Measurements from ENCODE around the gene SPRED2.

DNA sequence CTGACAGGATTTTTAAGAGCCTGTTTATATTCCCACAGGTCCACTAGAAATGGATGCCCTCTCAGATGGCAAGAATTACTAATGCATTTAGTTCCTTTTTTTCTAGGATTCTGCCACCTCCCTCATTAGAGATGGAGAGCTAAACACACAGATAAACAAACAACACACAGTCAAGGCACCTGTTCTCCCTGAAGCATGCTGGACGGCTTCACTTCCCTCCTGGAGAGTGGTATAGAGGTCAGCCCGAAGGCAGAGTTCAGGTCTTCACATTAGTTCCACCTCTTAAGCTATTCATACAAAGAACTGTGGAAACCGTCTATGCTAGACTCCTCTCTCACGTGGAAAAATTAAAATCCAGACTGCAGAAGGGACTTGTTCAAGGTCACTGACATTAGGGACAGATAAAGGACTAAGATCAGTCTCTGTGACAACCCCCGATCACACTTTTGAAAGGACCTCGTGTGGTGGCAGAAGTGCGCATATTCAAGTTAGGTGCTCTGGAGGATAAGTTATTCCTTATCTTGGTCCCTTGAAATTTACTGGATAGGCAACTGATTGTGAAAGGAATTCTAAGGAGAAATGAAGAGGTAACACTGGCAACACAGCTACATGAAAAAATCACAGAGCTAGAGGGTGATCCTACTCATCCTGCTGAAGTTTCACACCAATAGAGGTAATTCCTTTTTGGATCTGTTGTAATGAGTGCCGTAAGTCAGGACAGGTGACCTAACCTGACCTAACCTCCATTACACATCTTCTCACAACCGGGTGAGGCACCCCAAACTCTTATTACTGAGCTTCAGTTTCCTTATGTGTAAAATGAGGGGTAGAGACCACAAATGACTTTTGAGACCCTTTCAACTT, 75.1 kb downstream of the SPRED2 start:
- TF ChIP-seq CTCF (IDR thresholded peaks at IDR 0.05; ENCODE audit: low read depth, low read length, missing input control) (no peak), SP1 (IDR thresholded peaks at IDR 0.05) (no peak), TAF1 (conservative IDR thresholded peaks at IDR 0.05) (no peak), ZBTB33 (IDR thresholded peaks at IDR 0.05) (no peak), HNF4A (conservative IDR thresholded peaks at IDR 0.05) (no peak), ATF3 (IDR thresholded peaks at IDR 0.05) (no peak), YY1 (IDR thresholded peaks at IDR 0.05) (no peak)
- TF ChIP-seq, protein P1, sequence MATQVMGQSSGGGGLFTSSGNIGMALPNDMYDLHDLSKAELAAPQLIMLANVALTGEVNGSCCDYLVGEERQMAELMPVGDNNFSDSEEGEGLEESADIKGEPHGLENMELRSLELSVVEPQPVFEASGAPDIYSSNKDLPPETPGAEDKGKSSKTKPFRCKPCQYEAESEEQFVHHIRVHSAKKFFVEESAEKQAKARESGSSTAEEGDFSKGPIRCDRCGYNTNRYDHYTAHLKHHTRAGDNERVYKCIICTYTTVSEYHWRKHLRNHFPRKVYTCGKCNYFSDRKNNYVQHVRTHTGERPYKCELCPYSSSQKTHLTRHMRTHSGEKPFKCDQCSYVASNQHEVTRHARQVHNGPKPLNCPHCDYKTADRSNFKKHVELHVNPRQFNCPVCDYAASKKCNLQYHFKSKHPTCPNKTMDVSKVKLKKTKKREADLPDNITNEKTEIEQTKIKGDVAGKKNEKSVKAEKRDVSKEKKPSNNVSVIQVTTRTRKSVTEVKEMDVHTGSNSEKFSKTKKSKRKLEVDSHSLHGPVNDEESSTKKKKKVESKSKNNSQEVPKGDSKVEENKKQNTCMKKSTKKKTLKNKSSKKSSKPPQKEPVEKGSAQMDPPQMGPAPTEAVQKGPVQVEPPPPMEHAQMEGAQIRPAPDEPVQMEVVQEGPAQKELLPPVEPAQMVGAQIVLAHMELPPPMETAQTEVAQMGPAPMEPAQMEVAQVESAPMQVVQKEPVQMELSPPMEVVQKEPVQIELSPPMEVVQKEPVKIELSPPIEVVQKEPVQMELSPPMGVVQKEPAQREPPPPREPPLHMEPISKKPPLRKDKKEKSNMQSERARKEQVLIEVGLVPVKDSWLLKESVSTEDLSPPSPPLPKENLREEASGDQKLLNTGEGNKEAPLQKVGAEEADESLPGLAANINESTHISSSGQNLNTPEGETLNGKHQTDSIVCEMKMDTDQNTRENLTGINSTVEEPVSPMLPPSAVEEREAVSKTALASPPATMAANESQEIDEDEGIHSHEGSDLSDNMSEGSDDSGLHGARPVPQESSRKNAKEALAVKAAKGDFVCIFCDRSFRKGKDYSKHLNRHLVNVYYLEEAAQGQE (IDR thresholded peaks at IDR 0.05) = no peak
- TF ChIP-seq, protein P2, sequence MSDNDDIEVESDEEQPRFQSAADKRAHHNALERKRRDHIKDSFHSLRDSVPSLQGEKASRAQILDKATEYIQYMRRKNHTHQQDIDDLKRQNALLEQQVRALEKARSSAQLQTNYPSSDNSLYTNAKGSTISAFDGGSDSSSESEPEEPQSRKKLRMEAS (IDR thresholded peaks at IDR 0.05) = no peak
